GM23338 (cell line): ENCODE results near the gene PEAR1. TPM values are rescaled to one million over a fixed set of nuclear protein-coding genes. Genes with fewer than 3 reads are reported as not detected.

Experiments
- ATAC-seq: fragments of 200-7000 bp; cut with Tn5 transposase; 3 replicates; pipeline ENCODE4 v1.9.1; 2020
- DNase-seq: peaks from one replicate; pipeline ENCODE4 v3.0.0-alpha.2; 2015; ENCODE audit warnings: low spot score
- H2AFZ ChIP-seq: fragments of 200-600 bp; sonication (generic); 2 replicates; pipeline ENCODE4 v1.8.0; 2016; ENCODE audit warnings: antibody characterized with exemption, mild to moderate bottlenecking, moderate library complexity
- H3F3A ChIP-seq: fragments of 200-600 bp; sonication (generic); replicated peaks from 2 replicates; pipeline ENCODE4 v1.8.0; 2017; ENCODE audit warnings: antibody characterized with exemption, mixed run types, low read depth
- H3K27ac ChIP-seq: fragments of 200-600 bp; sonication (generic); 2 replicates; pipeline ENCODE4 v1.6.1; 2016; ENCODE audit warnings: low read depth
- H3K27me3 ChIP-seq: fragments of 200-600 bp; sonication (generic); 2 replicates; pipeline ENCODE4 v1.8.0; 2016; ENCODE audit warnings: mild to moderate bottlenecking, mixed run types, moderate library complexity; ENCODE audit not compliant: insufficient read depth
- H3K36me3 ChIP-seq: fragments of 200-600 bp; sonication (generic); 2 replicates; pipeline ENCODE4 v1.8.0; 2016; ENCODE audit warnings: mild to moderate bottlenecking; ENCODE audit not compliant: insufficient read depth
- H3K4me1 ChIP-seq: fragments of 200-600 bp; sonication (generic); 2 replicates; pipeline ENCODE4 v1.8.0; 2016; ENCODE audit warnings: mild to moderate bottlenecking, moderate library complexity; ENCODE audit not compliant: insufficient read depth
- H3K4me2 ChIP-seq: fragments of 200-600 bp; sonication (generic); 2 replicates; pipeline ENCODE4 v1.7.1; 2017; ENCODE audit warnings: mixed run types
- H3K4me3 ChIP-seq: fragments of 200-600 bp; sonication (generic); 2 replicates; pipeline ENCODE4 v1.6.1; 2016; ENCODE audit warnings: mixed run types
- H3K79me2 ChIP-seq: fragments of 200-600 bp; sonication (generic); replicated peaks from 2 replicates; pipeline ENCODE4 v1.8.0; 2017; ENCODE audit warnings: mild to moderate bottlenecking; ENCODE audit not compliant: insufficient read depth
- H3K9me2 ChIP-seq: fragments of 200-600 bp; sonication (generic); 2 replicates; pipeline ENCODE4 v1.8.0; 2017; ENCODE audit not compliant: insufficient read depth
- H4K20me1 ChIP-seq: fragments of 200-600 bp; sonication (generic); replicated peaks from 2 replicates; pipeline ENCODE4 v1.8.0; 2017; ENCODE audit warnings: mild to moderate bottlenecking; ENCODE audit not compliant: insufficient read depth
- H3K27ac Mint-ChIP-seq: 2 replicates; pipeline ENCODE4 v1.8.0; 2020; ENCODE audit warnings: inconsistent platforms, mild to moderate bottlenecking, moderate library complexity, mixed read lengths
- H3K27me3 Mint-ChIP-seq: 3 replicates; pipeline ENCODE4 v1.8.0; 2022; ENCODE audit warnings: low read depth, mild to moderate bottlenecking, moderate library complexity, mixed read lengths, inconsistent platforms; ENCODE audit not compliant: insufficient read depth, poor library complexity
- H3K36me3 Mint-ChIP-seq: 3 replicates; pipeline ENCODE4 v1.8.0; 2021; ENCODE audit warnings: low read depth, mild to moderate bottlenecking, inconsistent platforms, moderate library complexity, mixed read lengths
- H3K4me1 Mint-ChIP-seq: 3 replicates; pipeline ENCODE4 v1.8.0; 2020; ENCODE audit warnings: mild to moderate bottlenecking, inconsistent platforms, mixed read lengths
- H3K4me3 Mint-ChIP-seq: 3 replicates; pipeline ENCODE4 v1.8.0; 2021; ENCODE audit warnings: moderate library complexity, mild to moderate bottlenecking, inconsistent platforms, mixed read lengths
- H3K9me3 Mint-ChIP-seq: 3 replicates; pipeline ENCODE4 v1.8.0; 2020; ENCODE audit warnings: moderate library complexity, mild to moderate bottlenecking, inconsistent platforms, mixed read lengths
- CREB1 ChIP-seq: fragments of 250-450 bp; sonication (Bioruptor Pico); IDR thresholded peaks from 2 replicates; pipeline ENCODE4 v1.5.0; 2020; ENCODE audit warnings: low read depth, mild to moderate bottlenecking, moderate library complexity
- CTCF ChIP-seq, 2 experiments: fragments of 200-600 bp in 1 of 2; sonication (generic) in 1 of 2; conservative IDR thresholded peaks; 2 replicates each; pipeline versions ENCODE4 v1.5.1 to v1.6.1; 2016 to 2017; ENCODE audit warnings: antibody characterized with exemption in 2 of 2, low read depth in 2 of 2, mild to moderate bottlenecking in 2 of 2, moderate library complexity in 1 of 2
- ETS1 ChIP-seq: IDR thresholded peaks from 2 replicates; pipeline ENCODE4 v1.6.1; 2016; ENCODE audit warnings: antibody characterized with exemption
- EZH2 ChIP-seq: fragments of 200-600 bp; sonication (generic); IDR thresholded peaks from one replicate; pipeline ENCODE4 v1.8.0; 2017; ENCODE audit warnings: antibody characterized with exemption, mild to moderate bottlenecking, low read depth; ENCODE audit not compliant: unreplicated experiment
- EZH2phosphoT487 ChIP-seq: fragments of 200-600 bp; sonication (generic); IDR thresholded peaks from one replicate; pipeline ENCODE4 v1.8.1; 2018; ENCODE audit warnings: antibody characterized with exemption; ENCODE audit not compliant: unreplicated experiment
- NANOG ChIP-seq: IDR thresholded peaks from 2 replicates; pipeline ENCODE4 v1.6.1; 2016; ENCODE audit warnings: antibody characterized with exemption, borderline replicate concordance
- STAT1 ChIP-seq: IDR thresholded peaks from one replicate; pipeline ENCODE4 v1.6.1; 2016; ENCODE audit warnings: antibody characterized with exemption; ENCODE audit not compliant: unreplicated experiment
- ZNF331 ChIP-seq: fragments of 250-450 bp; sonication (Bioruptor Pico); IDR thresholded peaks from 2 replicates; pipeline ENCODE4 v1.5.0; 2020; ENCODE audit warnings: low read depth, mild to moderate bottlenecking, moderate library complexity
- ZNF462 ChIP-seq: fragments of 250-450 bp; sonication (Bioruptor Pico); IDR thresholded peaks from 2 replicates; pipeline ENCODE4 v1.5.0; 2020; ENCODE audit warnings: mild to moderate bottlenecking, moderate library complexity
- polyA plus RNA-seq: library from polyadenylated mRNA; unstranded; fragments of >200 nt; fragmentation: Nextera tagmentation; extraction: Ambion mirVana; gene quantifications from 2 replicates; pipeline ENCODE4 v1.2.1, GENCODE V29; 2016
- total RNA-seq: library from RNA; depleted of rRNA; stranded (reverse); fragments of >200 nt; shearing (Covaris generic); gene quantifications from 2 replicates; pipeline ENCODE4 v1.2.3, GENCODE V29; 2014

The PEAR1 gene
- total and polyA plus RNA-seq, 2 experiments from 2014 or later, result 0.28 to 0.47 TPM

- Histone ChIP-seq H4K20me1 (no peaks in the 10 kb centered on the region), H3K4me2 (no peak overlapping the region), H3K4me1 (peaks cover 12% of the 10 kb centered on the region; the same call in 1 of the 2 replicates), H3K27ac (no peak overlapping the region), H3K9me2 (no peaks in the 10 kb centered on the region), H3K79me2 (no peaks in the 10 kb centered on the region), H3F3A (no peaks in the 10 kb centered on the region), H3K4me3 (no peak overlapping the region), H3K36me3 (no peaks in the 10 kb centered on the region), H2AFZ (no peak overlapping the region), H3K27me3 (peaks cover 44% of the 10 kb centered on the region)
- no peak for DNase-seq
- peaks cover 42% of the 10 kb centered on the region for H3K4me1 Mint-ChIP-seq
- no peak overlapping the region for H3K4me3 Mint-ChIP-seq
- ATAC-seq, result no peak; the same call in 2 of the 3 replicates
- TF ChIP-seq STAT1 (no peak), ETS1 (no peak), EZH2phosphoT487 (no peak), NANOG (no peak), ZNF462 (CRISPR knock-in tag) (no peak)
- H3K9me3 Mint-ChIP-seq, result no peaks in the 10 kb centered on the region
- no peak overlapping the region for H3K27ac Mint-ChIP-seq
- peaks cover 29% of the 10 kb centered on the region for H3K27me3 Mint-ChIP-seq
- no peaks in the 10 kb centered on the region for H3K36me3 Mint-ChIP-seq
These were observed 11.9 kb upstream of the PEAR1 start for GRCh38 chr1:156881663-156882062.

- Histone ChIP-seq H3K9me2 (no peaks in the 10 kb centered on the region), H3K27me3 (peaks cover 38% of the 10 kb centered on the region), H3F3A (no peaks in the 10 kb centered on the region), H3K4me1 (peaks cover 16% of the 10 kb centered on the region; the same call in 1 of the 2 replicates), H2AFZ (no peak overlapping the region), H3K4me3 (no peak overlapping the region), H4K20me1 (no peaks in the 10 kb centered on the region), H3K36me3 (no peaks in the 10 kb centered on the region), H3K79me2 (no peaks in the 10 kb centered on the region), H3K4me2 (no peak overlapping the region), H3K27ac (no peak overlapping the region)
- H3K27ac Mint-ChIP-seq, result no peak overlapping the region
- DNase-seq (no peak), ATAC-seq (no peak)
- H3K4me1 Mint-ChIP-seq, result peaks cover 45% of the 10 kb centered on the region
- peaks cover 34% of the 10 kb centered on the region for H3K27me3 Mint-ChIP-seq
- no peaks in the 10 kb centered on the region for H3K9me3 Mint-ChIP-seq
- H3K36me3 Mint-ChIP-seq, result no peaks in the 10 kb centered on the region
- H3K4me3 Mint-ChIP-seq, result no peak overlapping the region
- TF ChIP-seq ETS1 (no peak), ZNF331 (CRISPR knock-in tag) (no peak), CREB1 (no peak), EZH2 (no peak), CTCF (conservative IDR thresholded peaks at IDR 0.05; ENCODE audit: low read depth in 2 of 2) (no peak)
These were observed 11.0 kb upstream of the PEAR1 start for GRCh38 chr1:156882543-156882942.
